Stomach (tissue), 4 donors: ENCODE results near the gene RBMS3.

Source experiments
- EP300 ChIP-seq: sonication (generic); formaldehyde crosslinking; IDR thresholded peaks from one replicate; pipeline ENCODE4 v1.6.1; 2017; ENCODE audit warnings: antibody characterized with exemption
- POLR2A ChIP-seq, 4 donors: fragments of 450-650 bp; IDR thresholded peaks; one replicate each; pipeline ENCODE4 v1.6.1; 2016; ENCODE audit warnings: antibody characterized with exemption in 4 of 4, control low read depth in 2 of 4, mild to moderate bottlenecking in 1 of 4, moderate library complexity in 1 of 4
- POLR2AphosphoS5 ChIP-seq, 3 donors: sonication (generic); formaldehyde crosslinking; IDR thresholded peaks; one replicate each; pipeline ENCODE4 v1.6.1; 2016; ENCODE audit warnings: antibody characterized with exemption in 3 of 3
- TF ChIP-seq, protein P1 (sequence below), 7 experiments: fragments of 450-650 bp in 4 of 7; fragments of 200-600 bp in 3 of 7; sonication (generic) in 3 of 7; IDR thresholded peaks; one replicate each; pipeline ENCODE4 v1.5.1; 2016 to 2019; ENCODE audit warnings: antibody characterized with exemption in 7 of 7, control low read depth in 2 of 7, mild to moderate bottlenecking in 1 of 7

DNA sequence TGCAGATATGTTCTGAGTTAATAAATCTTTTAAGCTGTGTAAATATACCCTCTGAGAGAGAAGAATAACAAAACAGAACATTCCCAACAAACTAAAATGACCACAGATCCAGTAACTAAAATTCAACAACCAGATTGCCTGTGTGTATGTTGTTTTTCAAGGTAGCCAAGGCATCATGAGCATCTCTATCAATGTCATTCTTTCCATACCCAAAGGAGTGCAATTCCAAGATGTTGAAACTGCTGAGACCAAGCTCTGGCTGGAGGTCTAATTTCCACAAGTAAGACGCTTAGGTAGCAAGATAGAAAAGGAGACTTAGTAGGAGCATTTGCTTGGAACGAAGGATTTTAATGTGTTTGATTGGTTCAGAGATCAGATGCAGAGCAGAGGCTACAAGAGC lies 276.3 kb downstream of the RBMS3 start:
- TF ChIP-seq, protein P1, sequence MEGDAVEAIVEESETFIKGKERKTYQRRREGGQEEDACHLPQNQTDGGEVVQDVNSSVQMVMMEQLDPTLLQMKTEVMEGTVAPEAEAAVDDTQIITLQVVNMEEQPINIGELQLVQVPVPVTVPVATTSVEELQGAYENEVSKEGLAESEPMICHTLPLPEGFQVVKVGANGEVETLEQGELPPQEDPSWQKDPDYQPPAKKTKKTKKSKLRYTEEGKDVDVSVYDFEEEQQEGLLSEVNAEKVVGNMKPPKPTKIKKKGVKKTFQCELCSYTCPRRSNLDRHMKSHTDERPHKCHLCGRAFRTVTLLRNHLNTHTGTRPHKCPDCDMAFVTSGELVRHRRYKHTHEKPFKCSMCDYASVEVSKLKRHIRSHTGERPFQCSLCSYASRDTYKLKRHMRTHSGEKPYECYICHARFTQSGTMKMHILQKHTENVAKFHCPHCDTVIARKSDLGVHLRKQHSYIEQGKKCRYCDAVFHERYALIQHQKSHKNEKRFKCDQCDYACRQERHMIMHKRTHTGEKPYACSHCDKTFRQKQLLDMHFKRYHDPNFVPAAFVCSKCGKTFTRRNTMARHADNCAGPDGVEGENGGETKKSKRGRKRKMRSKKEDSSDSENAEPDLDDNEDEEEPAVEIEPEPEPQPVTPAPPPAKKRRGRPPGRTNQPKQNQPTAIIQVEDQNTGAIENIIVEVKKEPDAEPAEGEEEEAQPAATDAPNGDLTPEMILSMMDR (IDR thresholded peaks at IDR 0.05): no peak
- TF ChIP-seq POLR2A (IDR thresholded peaks at IDR 0.05) (no peak), POLR2AphosphoS5 (IDR thresholded peaks at IDR 0.05) (no peak), EP300 (no peak)
